ENCODE measurements around the gene TICAM1.
"Not testable (repeated sequence)": the region's sequence is repeated elsewhere in the genome, so short reads cannot be mapped to it uniquely, and the experiment has no call there.

TICAM1 gene

GRCh38 chr19:4800591-4801081, 30.9 kb downstream of the TICAM1 start:
- Histone ChIP-seq H3K4me2 (ENCODE audit: insufficient read depth, low read length) (no peak overlapping the region), H3K9ac (ENCODE audit: low read depth, low read length) (no peak overlapping the region), H3K27ac (ENCODE audit: low read length) (no peak overlapping the region), H3K36me3 (ENCODE audit: insufficient read depth, low read length) (peaks cover 14% of the 10 kb centered on the region), H4K20me1 (ENCODE audit: insufficient read depth, low read length) (peaks cover 16% of the 10 kb centered on the region), H3K79me2 (ENCODE audit: insufficient read depth, low read length) (peaks cover 10% of the 10 kb centered on the region), H3K4me1 (ENCODE audit: insufficient read depth, low read length) (no peaks in the 10 kb centered on the region), H3K9me3 (ENCODE audit: insufficient read depth, low read length, severe bottlenecking) (no peaks in the 10 kb centered on the region), H2AFZ (ENCODE audit: low read depth, low read length) (no peak overlapping the region), H3K4me3 (ENCODE audit: low read depth in 1 of 2, low read length in 2 of 2) (no peak overlapping the region), H3K27me3 (ENCODE audit: insufficient read depth, low read length, poor library complexity) (no peaks in the 10 kb centered on the region)
- DNase-seq (no peak), ATAC-seq (ENCODE audit: insufficient read depth, low read depth) (no peak)
- TF ChIP-seq CTCF (IDR thresholded peaks at IDR 0.05; ENCODE audit: borderline replicate concordance, extremely low read depth, low read length, poor library complexity, severe bottlenecking), result no peak
- no peak for TF ChIP-seq EZH2 (IDR thresholded peaks at IDR 0.05; ENCODE audit: borderline replicate concordance, low read depth, low read length, severe bottlenecking)

- H3K27ac ChIP-seq (ENCODE audit: low read length), result no peak overlapping the region
- H3K4me3 ChIP-seq (ENCODE audit: low read depth in 1 of 2, low read length in 2 of 2), result no peak overlapping the region
- no peak overlapping the region for H2AFZ ChIP-seq (ENCODE audit: low read depth, low read length)
- ATAC-seq (ENCODE audit: insufficient read depth, low read depth) (no peak), DNase-seq (no peak)
- H3K27me3 ChIP-seq (ENCODE audit: insufficient read depth, low read length, poor library complexity), result no peaks in the 10 kb centered on the region
- peaks cover 31% of the 10 kb centered on the region for H4K20me1 ChIP-seq (ENCODE audit: insufficient read depth, low read length)
- H3K4me2 ChIP-seq (ENCODE audit: insufficient read depth, low read length), result peak overlapping the region; percentile 89; the same call in 1 of the 2 replicates
- no peak overlapping the region for H3K9ac ChIP-seq (ENCODE audit: low read depth, low read length)
- H3K36me3 ChIP-seq (ENCODE audit: insufficient read depth, low read length), result peaks cover 52% of the 10 kb centered on the region
- TF ChIP-seq EZH2 (IDR thresholded peaks at IDR 0.05; ENCODE audit: borderline replicate concordance, low read depth, low read length, severe bottlenecking), result no peak
- TF ChIP-seq CTCF (IDR thresholded peaks at IDR 0.05; ENCODE audit: borderline replicate concordance, extremely low read depth, low read length, poor library complexity, severe bottlenecking), result no peak
- no peaks in the 10 kb centered on the region for H3K9me3 ChIP-seq (ENCODE audit: insufficient read depth, low read length, severe bottlenecking)
- peaks cover 49% of the 10 kb centered on the region for H3K79me2 ChIP-seq (ENCODE audit: insufficient read depth, low read length)
- peaks cover 40% of the 10 kb centered on the region for H3K4me1 ChIP-seq (ENCODE audit: insufficient read depth, low read length)
Observed at GRCh38 chr19:4795400-4795799, 36.1 kb downstream of the TICAM1 start.

- Histone ChIP-seq H3K79me2 (ENCODE audit: insufficient read depth, low read length) (peaks cover 49% of the 10 kb centered on the region), H3K9me3 (ENCODE audit: insufficient read depth, low read length, severe bottlenecking) (no peaks in the 10 kb centered on the region), H3K36me3 (ENCODE audit: insufficient read depth, low read length) (peaks cover 52% of the 10 kb centered on the region), H3K27me3 (ENCODE audit: insufficient read depth, low read length, poor library complexity) (no peaks in the 10 kb centered on the region), H2AFZ (ENCODE audit: low read depth, low read length) (no peak overlapping the region), H3K9ac (ENCODE audit: low read depth, low read length) (no peak overlapping the region), H3K27ac (ENCODE audit: low read length) (no peak overlapping the region), H3K4me3 (ENCODE audit: low read depth in 1 of 2, low read length in 2 of 2) (no peak overlapping the region), H3K4me1 (ENCODE audit: insufficient read depth, low read length) (peaks cover 44% of the 10 kb centered on the region), H4K20me1 (ENCODE audit: insufficient read depth, low read length) (peaks cover 28% of the 10 kb centered on the region), H3K4me2 (ENCODE audit: insufficient read depth, low read length) (peak overlapping the region; percentile 89; the same call in 1 of the 2 replicates)
- no peak for TF ChIP-seq EZH2 (IDR thresholded peaks at IDR 0.05; ENCODE audit: borderline replicate concordance, low read depth, low read length, severe bottlenecking)
- TF ChIP-seq CTCF (IDR thresholded peaks at IDR 0.05; ENCODE audit: borderline replicate concordance, extremely low read depth, low read length, poor library complexity, severe bottlenecking), result no peak
- no peak for ATAC-seq (ENCODE audit: insufficient read depth, low read depth)
- DNase-seq, result no peak
Observed at GRCh38 chr19:4794971-4795370, 36.5 kb downstream of the TICAM1 start.

GRCh38 chr19:4793278-4793677, 38.2 kb downstream of the TICAM1 start:
- Histone ChIP-seq H3K4me1 (ENCODE audit: insufficient read depth, low read length) (peaks cover 45% of the 10 kb centered on the region), H4K20me1 (ENCODE audit: insufficient read depth, low read length) (peaks cover 23% of the 10 kb centered on the region), H3K4me2 (ENCODE audit: insufficient read depth, low read length) (peak overlapping the region; percentile 89), H3K36me3 (ENCODE audit: insufficient read depth, low read length) (peaks cover 52% of the 10 kb centered on the region), H3K9ac (ENCODE audit: low read depth, low read length) (peak overlapping the region; percentile 98), H3K4me3 (ENCODE audit: low read depth in 1 of 2, low read length in 2 of 2) (0 out of 4 replicates have a peak overlapping the region, but pooled peaks of 1 of the 2 experiments have one; percentile 86), H3K79me2 (ENCODE audit: insufficient read depth, low read length) (peaks cover 49% of the 10 kb centered on the region)
- ATAC-seq (ENCODE audit: insufficient read depth, low read depth); H3K9me3 ChIP-seq (ENCODE audit: insufficient read depth, low read length, severe bottlenecking); H2AFZ ChIP-seq (ENCODE audit: low read depth, low read length); DNase-seq; H3K27ac ChIP-seq (ENCODE audit: low read length); H3K27me3 ChIP-seq (ENCODE audit: insufficient read depth, low read length, poor library complexity): not testable (repeated sequence)

GRCh38 chr19:4792866-4793195, 38.7 kb downstream of the TICAM1 start:
- Histone ChIP-seq H3K4me2 (ENCODE audit: insufficient read depth, low read length) (peak overlapping the region; percentile 89), H3K79me2 (ENCODE audit: insufficient read depth, low read length) (peaks cover 49% of the 10 kb centered on the region), H4K20me1 (ENCODE audit: insufficient read depth, low read length) (peaks cover 23% of the 10 kb centered on the region), H3K4me3 (ENCODE audit: low read depth in 1 of 2, low read length in 2 of 2) (peak overlapping the region in 1 of 2 experiments; percentile 86; a peak in 3 of 4 replicates), H3K4me1 (ENCODE audit: insufficient read depth, low read length) (peaks cover 45% of the 10 kb centered on the region), H3K36me3 (ENCODE audit: insufficient read depth, low read length) (peaks cover 52% of the 10 kb centered on the region), H3K9ac (ENCODE audit: low read depth, low read length) (peak overlapping the region; percentile 98)
- not testable (repeated sequence) for H3K27ac ChIP-seq (ENCODE audit: low read length); H3K9me3 ChIP-seq (ENCODE audit: insufficient read depth, low read length, severe bottlenecking); H2AFZ ChIP-seq (ENCODE audit: low read depth, low read length); DNase-seq; ATAC-seq (ENCODE audit: insufficient read depth, low read depth); H3K27me3 ChIP-seq (ENCODE audit: insufficient read depth, low read length, poor library complexity)
